DMS114 treated with DMSO at 0.1 percent for 48 hours (cell line): Measurements from ENCODE around the gene STRN.

Source experiments
- DNase-seq: peaks from one replicate; lab custom pipeline; 2025; ENCODE audit not compliant: unreplicated experiment; lab: John Stamatoyannopoulos, UW

The STRN gene

DNA sequence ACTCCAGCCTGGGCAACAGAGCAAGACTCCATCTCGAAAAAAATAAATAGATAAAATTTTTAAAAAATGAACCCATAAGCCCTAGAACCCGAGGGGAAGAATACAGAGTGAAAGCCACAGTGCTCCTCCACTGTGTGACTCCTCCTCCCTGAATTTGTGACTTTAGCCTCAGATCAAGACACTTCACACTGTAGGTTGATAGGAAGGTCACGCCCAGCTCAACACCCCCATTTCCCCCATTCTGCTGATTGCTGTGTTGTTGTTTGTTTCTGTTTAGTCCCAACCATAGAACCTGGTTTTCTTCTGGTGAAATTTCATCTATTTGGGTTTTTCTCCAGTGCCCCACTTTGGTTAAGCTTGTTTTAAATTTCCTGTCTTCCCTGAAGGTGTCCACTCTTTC is 167.6 kb downstream of the STRN start:
- no peak for DNase-seq

- DNase-seq, result no peak
Observed at GRCh38 chr2:36797324-36798070, 168.8 kb downstream of the STRN start.
